NCI-H1092 (cell line): ENCODE results near the gene ANTXRL.
"Not testable (repeated sequence)": the region's sequence is repeated elsewhere in the genome, so short reads cannot be mapped to it uniquely, and the experiment has no call there.

Experiments
- DNase-seq: peaks from one replicate; lab custom pipeline; 2025; lab: John Stamatoyannopoulos, UW

Gene ANTXRL

DNA sequence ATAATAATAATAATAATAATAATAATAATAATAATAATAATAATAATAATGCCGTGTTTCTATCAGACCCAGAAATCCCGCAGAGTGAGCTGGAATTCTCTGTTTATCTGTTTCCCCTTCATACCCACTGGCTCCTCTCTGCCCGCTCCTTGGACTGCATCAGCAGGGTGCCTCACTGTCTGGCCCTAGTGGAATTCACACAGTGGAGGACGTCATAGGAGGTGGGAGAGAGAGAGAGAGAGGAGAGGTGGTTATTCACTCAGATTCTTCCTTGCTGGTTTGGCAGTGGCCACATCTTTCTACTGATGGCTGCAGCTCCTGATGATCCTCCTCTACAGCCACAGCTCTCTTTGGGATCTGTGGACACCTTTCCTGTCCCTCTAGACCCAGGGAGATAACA is 78.7 kb downstream of the ANTXRL start:
- not testable (repeated sequence) for DNase-seq

GRCh38 chr10:46367209-46367608 is 80.4 kb downstream of the ANTXRL start:
- not testable (repeated sequence) for DNase-seq

DNA sequence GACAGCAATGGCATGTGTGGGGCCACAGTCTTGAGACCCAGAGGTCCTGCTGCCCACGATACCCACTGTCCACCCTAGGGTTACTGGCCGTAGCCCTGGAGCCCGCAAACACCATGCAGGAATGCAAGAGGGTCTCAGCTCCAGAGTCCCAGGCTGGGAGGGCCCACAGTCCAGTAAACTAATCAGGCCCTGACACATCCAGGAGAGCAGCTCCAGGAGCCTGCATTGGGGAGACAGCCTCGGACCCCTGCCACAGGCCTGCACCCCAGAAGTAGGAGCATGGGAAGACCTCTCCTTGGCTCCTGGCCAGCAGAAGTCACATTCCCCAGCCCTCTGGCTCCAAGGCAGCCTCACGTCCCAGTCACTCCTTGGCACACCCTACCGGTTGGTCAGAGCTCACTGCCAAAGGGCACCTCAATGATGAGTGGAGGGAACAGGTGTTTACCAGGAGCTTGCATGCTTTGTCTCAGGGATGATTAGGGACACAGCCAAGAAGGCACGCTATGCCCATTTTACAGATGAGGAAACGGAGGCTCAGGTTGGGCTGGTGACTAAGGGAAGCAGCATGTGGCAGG is 81.0 kb downstream of the ANTXRL start:
- DNase-seq, result not testable (repeated sequence)

DNA sequence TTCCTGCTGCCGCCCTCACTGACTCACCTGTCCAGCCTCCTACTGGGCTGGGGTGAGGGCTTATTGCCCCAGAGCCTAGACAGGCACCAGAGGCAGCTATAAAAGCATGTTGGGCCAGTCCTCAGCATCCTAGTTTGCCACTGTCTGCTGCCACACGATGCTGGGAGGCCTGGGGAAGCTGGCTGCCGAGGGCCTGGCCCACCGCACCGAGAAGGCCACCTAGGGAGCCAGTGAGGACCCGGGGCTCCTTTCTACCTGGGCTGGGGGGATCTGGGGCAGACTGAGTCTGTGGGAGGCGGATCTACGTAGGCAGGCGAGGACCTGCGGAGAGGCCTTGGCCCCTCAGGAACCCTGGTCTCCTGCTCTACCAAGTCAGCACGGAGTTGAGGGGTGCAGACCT is 82.2 kb downstream of the ANTXRL start:
- not testable (repeated sequence) for DNase-seq

- not testable (repeated sequence) for DNase-seq
Observed at GRCh38 chr10:46374410-46374809, 87.6 kb downstream of the ANTXRL start.

- DNase-seq, result not testable (repeated sequence)
Observed at GRCh38 chr10:46375406-46375805, 88.6 kb downstream of the ANTXRL start, which contains the start of gene ANXA8L1. Gene ANXA8L1 (plus strand): TSS chr10:46375776. CDS start chr10:46375852, 76 bp downstream.

DNA sequence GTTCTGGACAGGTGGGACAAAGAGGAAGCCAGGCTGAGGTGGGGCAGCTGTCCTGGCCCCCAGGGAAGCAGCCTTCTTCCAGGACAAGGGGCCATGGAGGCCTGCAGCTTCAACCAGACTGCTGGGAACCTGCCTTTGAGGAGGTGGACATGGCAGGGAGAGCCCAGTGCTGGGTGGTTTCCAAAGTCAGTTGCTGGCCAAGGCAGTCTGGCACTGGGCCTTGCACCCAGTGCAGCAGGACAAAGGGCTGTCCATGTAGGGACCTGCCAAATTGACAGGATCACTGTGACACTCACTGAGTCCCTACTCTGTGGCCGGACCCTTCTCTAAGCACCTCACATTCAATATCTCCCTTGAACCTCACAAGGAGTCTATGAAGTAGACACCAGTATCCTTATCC is 90.2 kb downstream of the ANTXRL start:
- DNase-seq, result not testable (repeated sequence)

GRCh38 chr10:46377651-46378050 is 90.9 kb downstream of the ANTXRL start:
- not testable (repeated sequence) for DNase-seq

DNA sequence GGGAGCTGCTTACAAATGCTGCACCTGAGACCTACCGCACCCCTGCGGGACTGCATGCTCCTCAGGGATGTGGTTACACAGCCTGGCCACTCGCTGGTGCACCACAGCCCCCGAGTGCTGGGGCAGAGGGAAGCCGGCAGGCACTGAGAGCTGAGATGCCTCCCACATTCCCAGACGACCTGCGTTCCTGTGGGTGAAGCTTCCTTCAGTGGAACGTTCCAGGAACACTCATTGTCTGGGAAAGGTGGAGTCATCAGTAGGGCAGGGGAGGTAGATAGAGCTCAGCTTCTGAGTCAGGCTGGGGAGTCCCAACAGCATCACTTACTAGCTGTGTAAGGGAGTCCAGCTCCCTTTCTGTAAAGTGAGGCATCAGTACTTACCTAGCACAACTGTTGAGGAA is 91.3 kb downstream of the ANTXRL start:
- not testable (repeated sequence) for DNase-seq

GRCh38 chr10:46379233-46379848 is 92.5 kb downstream of the ANTXRL start:
- not testable (repeated sequence) for DNase-seq
